Measurements from ENCODE around the gene GJA3.

DNA sequence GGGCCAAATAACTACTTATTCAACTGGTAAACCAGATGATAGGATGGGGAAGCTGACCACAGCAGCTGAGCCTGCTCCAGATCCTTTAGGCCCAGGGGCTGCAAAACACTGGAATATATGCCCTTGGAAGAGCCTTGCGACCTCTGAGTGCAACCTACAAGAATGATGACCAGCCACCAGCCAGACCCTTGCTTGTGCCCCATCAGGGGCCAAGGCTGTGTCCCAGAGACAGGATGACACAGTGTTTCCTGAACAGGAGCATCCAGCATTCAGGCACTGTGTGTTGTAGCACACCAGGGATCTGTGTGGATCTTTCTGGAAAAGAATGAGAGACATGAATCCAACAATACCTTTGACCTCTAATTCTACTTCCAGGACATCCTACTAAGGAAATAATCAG lies 14.5 kb downstream of the GJA3 start:
- no peak for TF ChIP-seq EZH2phosphoT487 (IDR thresholded peaks at IDR 0.05; ENCODE audit: borderline replicate concordance, low read length)
- TF ChIP-seq, protein P1, sequence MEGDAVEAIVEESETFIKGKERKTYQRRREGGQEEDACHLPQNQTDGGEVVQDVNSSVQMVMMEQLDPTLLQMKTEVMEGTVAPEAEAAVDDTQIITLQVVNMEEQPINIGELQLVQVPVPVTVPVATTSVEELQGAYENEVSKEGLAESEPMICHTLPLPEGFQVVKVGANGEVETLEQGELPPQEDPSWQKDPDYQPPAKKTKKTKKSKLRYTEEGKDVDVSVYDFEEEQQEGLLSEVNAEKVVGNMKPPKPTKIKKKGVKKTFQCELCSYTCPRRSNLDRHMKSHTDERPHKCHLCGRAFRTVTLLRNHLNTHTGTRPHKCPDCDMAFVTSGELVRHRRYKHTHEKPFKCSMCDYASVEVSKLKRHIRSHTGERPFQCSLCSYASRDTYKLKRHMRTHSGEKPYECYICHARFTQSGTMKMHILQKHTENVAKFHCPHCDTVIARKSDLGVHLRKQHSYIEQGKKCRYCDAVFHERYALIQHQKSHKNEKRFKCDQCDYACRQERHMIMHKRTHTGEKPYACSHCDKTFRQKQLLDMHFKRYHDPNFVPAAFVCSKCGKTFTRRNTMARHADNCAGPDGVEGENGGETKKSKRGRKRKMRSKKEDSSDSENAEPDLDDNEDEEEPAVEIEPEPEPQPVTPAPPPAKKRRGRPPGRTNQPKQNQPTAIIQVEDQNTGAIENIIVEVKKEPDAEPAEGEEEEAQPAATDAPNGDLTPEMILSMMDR (IDR thresholded peaks at IDR 0.05; ENCODE audit: low read depth, low read length, poor library complexity, severe bottlenecking): no peak

Data from DOHH2 (cell line).